Right atrium auricular region (tissue), 2 donors: ENCODE measurements around the gene EFHB. TPM values are rescaled to one million over a fixed set of nuclear protein-coding genes. Genes with fewer than 3 reads are reported as not detected.

Source experiments
- DNase-seq: peaks from one replicate; pipeline ENCODE4 v3.0.0-alpha.2; 2019; ENCODE audit warnings: low spot score
- H3K27ac ChIP-seq, 2 donors: fragments of 200-600 bp; sonication (generic); 1 replicate in 1 of 2; 2 replicates in 1 of 2; pipeline ENCODE4 v1.5.1; 2016 to 2019
- H3K27me3 ChIP-seq, 2 donors: fragments of 200-600 bp; sonication (generic); one replicate each; pipeline versions ENCODE4 v1.5.1 to v1.6.0; 2017 to 2019
- H3K36me3 ChIP-seq: fragments of 200-600 bp; sonication (generic); one replicate; pipeline ENCODE4 v1.5.1; 2016
- H3K4me1 ChIP-seq, 2 donors: fragments of 200-600 bp; sonication (generic); one replicate each; pipeline versions ENCODE4 v1.5.1 to v1.6.0; 2017 to 2019
- H3K4me3 ChIP-seq, 2 donors: fragments of 200-600 bp; sonication (generic); 1 replicate in 1 of 2; 2 replicates in 1 of 2; pipeline ENCODE4 v1.5.1; 2017 to 2019; ENCODE audit warnings: mild to moderate bottlenecking in 1 of 2, moderate library complexity in 1 of 2
- H3K9me3 ChIP-seq, 2 donors: fragments of 200-600 bp; sonication (generic); one replicate each; pipeline ENCODE4 v1.5.1; 2019
- total RNA-seq, 2 donors: library from RNA; depleted of rRNA; stranded (reverse); fragments of >200 nt; gene quantifications; one replicate each; pipeline ENCODE4 v1.1.0, GENCODE V29; 2016
- TF ChIP-seq, protein P1 (sequence below), 2 donors: fragments of 200-600 bp; sonication (generic); IDR thresholded peaks; one replicate each; pipeline ENCODE4 v1.5.1; 2019; ENCODE audit warnings: antibody characterized with exemption in 2 of 2

Gene EFHB
- total RNA-seq, 2 donors from 2014 or later, result 0.51 TPM; not detected in 1

DNA sequence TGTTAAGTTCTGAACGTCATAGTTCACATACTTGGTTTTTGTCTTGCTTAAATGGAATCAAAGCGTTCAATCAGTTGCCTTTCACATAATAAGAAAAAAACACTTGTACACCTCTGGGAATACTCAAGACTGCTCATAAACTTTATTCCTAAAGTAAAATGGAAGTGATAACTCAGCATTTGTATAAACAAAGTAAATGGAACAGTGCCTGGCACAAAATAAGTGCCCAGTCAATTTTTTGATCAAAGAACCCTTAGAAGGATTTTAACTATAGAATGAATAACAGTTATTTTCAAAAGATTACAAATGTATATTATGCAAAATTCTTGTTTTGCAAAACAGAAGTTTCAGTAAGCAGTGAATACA, 14.2 kb upstream of the EFHB start:
- H3K36me3 ChIP-seq, result peaks cover 11% of the 10 kb centered on the region
- no peaks in the 10 kb centered on the region for H3K27me3 ChIP-seq
- peaks cover 0 to 44% of the 10 kb centered on the region in 2 donors for H3K4me1 ChIP-seq
- H3K27ac ChIP-seq, result peak overlapping the region; percentile 94 to 99
- no peaks in the 10 kb centered on the region for H3K9me3 ChIP-seq
- peak overlapping the region; percentile 88 to 98 for H3K4me3 ChIP-seq
- TF ChIP-seq, protein P1, sequence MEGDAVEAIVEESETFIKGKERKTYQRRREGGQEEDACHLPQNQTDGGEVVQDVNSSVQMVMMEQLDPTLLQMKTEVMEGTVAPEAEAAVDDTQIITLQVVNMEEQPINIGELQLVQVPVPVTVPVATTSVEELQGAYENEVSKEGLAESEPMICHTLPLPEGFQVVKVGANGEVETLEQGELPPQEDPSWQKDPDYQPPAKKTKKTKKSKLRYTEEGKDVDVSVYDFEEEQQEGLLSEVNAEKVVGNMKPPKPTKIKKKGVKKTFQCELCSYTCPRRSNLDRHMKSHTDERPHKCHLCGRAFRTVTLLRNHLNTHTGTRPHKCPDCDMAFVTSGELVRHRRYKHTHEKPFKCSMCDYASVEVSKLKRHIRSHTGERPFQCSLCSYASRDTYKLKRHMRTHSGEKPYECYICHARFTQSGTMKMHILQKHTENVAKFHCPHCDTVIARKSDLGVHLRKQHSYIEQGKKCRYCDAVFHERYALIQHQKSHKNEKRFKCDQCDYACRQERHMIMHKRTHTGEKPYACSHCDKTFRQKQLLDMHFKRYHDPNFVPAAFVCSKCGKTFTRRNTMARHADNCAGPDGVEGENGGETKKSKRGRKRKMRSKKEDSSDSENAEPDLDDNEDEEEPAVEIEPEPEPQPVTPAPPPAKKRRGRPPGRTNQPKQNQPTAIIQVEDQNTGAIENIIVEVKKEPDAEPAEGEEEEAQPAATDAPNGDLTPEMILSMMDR (IDR thresholded peaks at IDR 0.05), result no peak
- DNase-seq, result no peak

DNA sequence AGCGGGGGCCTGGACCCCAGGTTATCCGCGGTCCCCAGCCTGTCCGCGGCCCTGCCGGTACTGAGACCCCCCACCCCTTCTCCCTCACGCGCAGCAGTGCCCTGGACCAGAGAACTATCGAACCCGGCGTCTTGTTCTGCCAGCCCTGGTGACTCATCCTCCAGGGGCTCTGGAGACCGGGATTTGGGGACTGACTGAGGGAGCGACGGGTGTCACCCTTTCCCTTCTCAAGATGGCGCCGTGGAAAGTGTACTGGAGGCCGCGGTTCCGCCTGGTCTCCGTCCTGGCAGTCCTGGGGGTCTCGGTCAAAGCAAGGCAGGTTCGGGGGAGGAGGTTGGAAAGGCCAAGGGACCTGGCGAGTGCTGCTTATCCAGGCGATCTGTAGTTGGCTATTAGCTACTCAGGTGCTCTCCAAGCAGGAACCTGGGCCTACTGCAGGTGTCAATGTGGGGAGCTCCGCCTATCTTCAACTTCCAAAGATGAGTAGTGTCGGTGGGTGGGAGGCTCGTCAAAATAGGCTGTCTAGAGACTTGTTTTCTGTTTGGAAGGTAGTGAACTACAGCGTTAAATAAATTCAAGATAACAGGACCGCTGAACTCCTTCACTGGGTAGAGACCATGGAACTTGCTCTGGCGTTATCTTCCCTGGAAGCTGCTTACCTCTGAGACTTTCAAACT, 13.7 kb upstream of the EFHB start:
- Histone ChIP-seq H3K9me3 (no peaks in the 10 kb centered on the region), H3K4me3 (peak overlapping the region; percentile 88 to 98), H3K27ac (peak overlapping the region; percentile 94 to 99), H3K36me3 (peaks cover 11% of the 10 kb centered on the region), H3K27me3 (no peaks in the 10 kb centered on the region), H3K4me1 (peaks cover 0 to 39% of the 10 kb centered on the region in 2 donors)
- DNase-seq, result peak; percentile 66
- TF ChIP-seq, protein P1 (IDR thresholded peaks at IDR 0.05), result no peak

DNA sequence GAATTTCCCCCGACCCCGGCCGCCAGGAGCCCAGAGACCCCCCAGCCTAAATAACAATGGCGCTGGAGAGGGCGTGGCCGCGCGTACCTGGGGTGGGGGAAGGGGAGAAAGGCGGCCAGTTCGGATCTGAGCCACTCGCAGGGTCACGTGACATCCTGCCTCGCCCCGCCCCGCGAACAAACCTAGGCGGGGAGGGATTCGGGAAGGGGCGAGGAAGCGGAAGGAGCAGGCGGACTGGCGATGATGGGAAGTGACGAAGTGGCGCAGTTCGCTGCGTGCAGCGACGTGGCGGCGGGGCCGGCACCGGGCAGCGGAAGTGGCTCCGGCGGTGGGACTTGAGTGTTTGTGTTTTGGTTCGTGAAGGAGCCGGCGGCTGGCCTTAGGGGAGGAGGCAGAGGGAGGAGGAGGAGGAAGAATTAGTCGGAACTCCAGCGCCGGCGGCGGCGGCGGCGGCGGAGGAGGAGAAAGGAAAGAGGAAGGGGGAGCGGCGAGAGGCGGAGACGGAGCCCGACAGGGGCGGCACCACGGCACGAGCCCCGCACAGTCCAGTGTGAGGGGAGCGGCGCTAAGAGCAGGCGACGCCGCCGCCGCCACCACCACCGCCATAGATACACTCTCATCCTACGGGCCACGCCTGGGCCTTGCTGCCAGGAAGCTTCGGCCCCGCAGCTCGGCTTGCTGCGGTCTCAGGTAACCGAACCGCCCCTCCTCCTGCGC, 13.0 kb upstream of the EFHB start, which contains the start of gene RAB5A:
Gene RAB5A, plus strand, starts transcription at position 266 of the 717 bp plus-strand sequence. CDS start 3,802 bp downstream, outside the sequence.
- peak; percentile 97 for DNase-seq
- Histone ChIP-seq H3K9me3 (no peaks in the 10 kb centered on the region), H3K4me3 (peak within 1 kb of the TSS; percentile 88 to 98), H3K36me3 (peaks cover 11% of the 10 kb centered on the region), H3K27ac (peak within 1 kb of the TSS; percentile 94 to 99), H3K27me3 (no peaks in the 10 kb centered on the region), H3K4me1 (peaks cover 0 to 32% of the 10 kb centered on the region in 2 donors)
- TF ChIP-seq, protein P1 (IDR thresholded peaks at IDR 0.05), result no peak

DNA sequence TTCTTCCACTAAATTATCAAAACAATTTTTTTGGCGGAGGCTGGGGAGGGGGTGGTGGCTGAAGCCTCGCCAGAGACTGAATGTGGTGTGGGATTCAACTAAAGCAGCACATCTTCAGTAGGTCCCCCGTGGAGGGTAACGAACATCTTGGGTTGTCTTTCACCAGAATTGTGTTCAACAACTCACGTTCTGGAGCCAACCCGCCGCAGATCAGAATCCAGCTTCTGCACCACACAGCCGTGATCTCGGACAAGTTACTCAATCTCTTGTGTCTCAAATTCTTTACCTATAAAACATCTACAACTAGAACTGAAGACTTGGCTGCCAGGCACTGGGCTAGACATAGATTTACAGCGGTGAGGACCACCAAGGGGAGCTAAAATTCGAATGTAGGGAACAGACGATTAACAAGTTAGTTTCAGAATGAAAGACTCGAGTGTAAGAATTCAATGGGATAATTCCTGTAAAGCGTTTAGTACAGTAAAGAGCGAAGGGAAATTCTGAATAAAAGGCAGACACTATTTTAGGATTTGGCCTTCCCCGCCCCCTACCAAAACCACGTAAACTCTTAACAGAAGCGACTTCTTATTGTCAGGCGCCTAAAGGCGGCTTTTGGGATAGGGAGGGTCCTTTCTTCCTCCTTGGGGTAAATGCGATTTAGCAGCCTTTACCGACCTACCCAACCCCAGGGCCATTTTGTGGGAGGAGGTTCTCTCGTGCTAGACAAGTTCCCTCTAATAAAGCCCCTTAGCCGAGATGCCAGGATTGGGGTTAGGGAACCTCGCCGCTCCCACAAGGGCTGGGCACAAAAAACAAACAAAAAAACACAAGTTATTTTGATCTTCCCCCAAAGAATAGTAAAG, 12.2 kb upstream of the EFHB start:
- Histone ChIP-seq H3K4me3 (peak overlapping the region; percentile 88 to 98), H3K9me3 (no peaks in the 10 kb centered on the region), H3K27ac (peak overlapping the region; percentile 94 to 99), H3K4me1 (peaks cover 0 to 30% of the 10 kb centered on the region in 2 donors), H3K27me3 (no peaks in the 10 kb centered on the region), H3K36me3 (peaks cover 5% of the 10 kb centered on the region)
- TF ChIP-seq, protein P1 (IDR thresholded peaks at IDR 0.05), result no peak
- DNase-seq, result no peak

DNA sequence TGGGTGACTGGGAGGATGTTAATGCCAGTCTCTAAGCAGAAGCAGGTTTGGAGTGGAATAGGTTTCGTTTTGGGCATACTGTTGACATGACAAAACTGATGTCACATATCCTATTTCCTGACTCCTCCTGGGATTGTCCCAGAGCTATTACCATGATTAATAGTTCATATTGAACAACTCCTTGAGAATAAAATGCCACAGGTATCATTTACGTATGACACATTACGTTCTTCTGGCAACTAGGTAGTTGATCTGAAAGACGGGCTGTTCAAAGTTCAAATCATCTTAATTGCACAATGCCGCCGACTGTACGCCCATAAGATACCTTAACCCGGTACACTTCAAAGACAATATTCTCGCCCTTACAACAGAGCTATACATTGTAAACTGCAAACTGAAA, 11.5 kb upstream of the EFHB start:
- Histone ChIP-seq H3K4me3 (no peak overlapping the region), H3K4me1 (peaks cover 0 to 30% of the 10 kb centered on the region in 2 donors), H3K27me3 (no peaks in the 10 kb centered on the region), H3K27ac (no peak overlapping the region), H3K36me3 (no peaks in the 10 kb centered on the region), H3K9me3 (no peaks in the 10 kb centered on the region)
- no peak for DNase-seq
- TF ChIP-seq, protein P1 (IDR thresholded peaks at IDR 0.05), result no peak
